Suppressor macrophage (primary cell): ENCODE measurements around the gene OSTN.
"Not testable (repeated sequence)": the region's sequence is repeated elsewhere in the genome, so short reads cannot be mapped to it uniquely, and the experiment has no call there.

ENCODE experiments used
- DNase-seq, 4 experiments: peaks; one replicate each; pipeline ENCODE4 v3.0.0-alpha.2; 2020 to 2022
- total RNA-seq, 17 experiments: gene quantifications; one replicate each; lab custom pipeline; 2026; ENCODE audit warnings: mixed read lengths in 6 of 17, inconsistent platforms in 3 of 17; lab: John Stamatoyannopoulos, UW

OSTN gene
- total RNA-seq, result 0 to 1.8 (median 0) reads per million in 17 experiments

GRCh38 chr3:191198932-191199331 is at the start of gene OSTN:
Gene OSTN (plus strand): TSS chr3:191199241. CDS start chr3:191212533, 13,292 bp downstream.
- no peak for DNase-seq

- no peak for DNase-seq
These were observed 47.4 kb upstream of the OSTN start for GRCh38 chr3:191151653-191152052.

- no peak for DNase-seq
These were observed 44.2 kb upstream of the OSTN start for GRCh38 chr3:191154827-191155226.

- DNase-seq, result no peak
These were observed 40.8 kb upstream of the OSTN start for GRCh38 chr3:191158247-191158646.

DNA sequence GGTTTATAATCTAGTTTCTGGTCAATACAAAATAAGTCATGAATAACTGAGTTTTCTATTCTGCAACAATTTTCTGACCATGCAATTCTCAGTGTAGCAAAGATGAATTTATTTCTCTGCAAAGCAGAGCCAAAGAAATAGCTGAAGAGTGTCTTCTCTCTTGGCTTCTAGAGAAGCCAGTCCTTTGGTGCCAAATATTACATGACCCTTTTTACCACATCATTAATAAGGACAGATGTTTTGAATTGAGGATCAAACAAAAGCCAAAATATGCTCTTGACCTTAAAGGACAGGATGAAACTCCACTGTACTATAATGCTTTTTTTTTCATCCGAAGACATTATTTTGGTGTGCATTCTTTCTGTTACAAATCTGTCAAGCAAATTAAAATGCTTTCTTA is 40.2 kb upstream of the OSTN start:
- no peak for DNase-seq

DNA sequence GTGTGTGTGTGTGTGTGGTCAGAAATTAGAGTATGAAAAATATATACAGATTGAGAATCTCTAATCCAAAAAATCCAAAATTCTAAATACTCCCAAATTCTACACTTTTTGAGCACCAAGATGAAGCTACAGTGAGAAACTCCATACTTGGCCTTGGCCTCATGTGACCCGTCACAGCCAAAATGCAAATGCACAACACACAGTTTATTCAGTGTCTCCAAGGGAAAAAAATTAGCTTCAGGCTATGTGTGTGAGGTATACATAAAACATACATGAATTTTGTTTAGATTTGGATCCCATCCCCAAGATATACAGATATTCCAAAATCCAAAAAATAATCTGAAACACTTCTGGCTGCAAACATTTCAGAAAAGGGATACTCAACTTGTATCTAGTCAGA is 33.2 kb upstream of the OSTN start:
- DNase-seq, result no peak

DNA sequence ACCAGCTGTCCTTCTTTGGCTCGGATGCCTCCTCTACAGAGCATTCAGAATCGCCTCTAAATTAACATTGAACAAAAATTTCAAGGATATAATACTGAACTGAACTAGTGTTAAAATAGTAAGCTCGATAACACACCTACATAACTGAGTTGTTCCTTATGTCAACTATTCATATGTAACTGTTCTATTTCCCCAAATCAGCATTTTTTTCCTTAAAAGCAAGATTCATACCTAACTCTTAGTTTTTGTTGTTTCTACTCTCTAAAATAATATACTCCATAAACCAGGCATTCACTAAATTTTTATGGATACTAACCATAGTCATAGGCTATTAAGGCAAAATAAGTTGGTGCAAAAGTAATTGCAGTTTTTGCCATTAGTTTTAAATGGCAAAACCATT is 32.7 kb upstream of the OSTN start:
- DNase-seq, result no peak

GRCh38 chr3:191169566-191169965 is 29.5 kb upstream of the OSTN start:
- DNase-seq, result no peak

GRCh38 chr3:191170097-191170496 is 28.9 kb upstream of the OSTN start:
- no peak for DNase-seq

DNA sequence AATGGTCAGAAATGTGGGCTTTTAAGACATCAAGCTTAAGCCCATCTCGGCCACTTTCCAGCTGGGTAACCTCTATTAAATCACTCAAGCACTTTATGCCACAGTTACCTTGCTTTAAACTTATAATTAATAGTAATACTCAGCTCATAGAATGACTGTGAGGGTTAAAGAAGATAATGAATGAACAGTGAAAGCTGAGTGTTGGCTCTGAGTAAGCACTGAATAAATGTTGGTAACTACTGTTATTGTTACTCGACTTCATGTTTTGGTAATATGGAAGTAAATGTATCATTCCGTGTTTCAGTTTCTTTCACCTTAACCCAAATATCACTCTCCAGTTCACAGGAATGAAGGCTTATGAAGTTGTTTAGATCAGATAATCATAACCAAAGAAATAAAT is 23.9 kb upstream of the OSTN start:
- DNase-seq, result no peak

DNA sequence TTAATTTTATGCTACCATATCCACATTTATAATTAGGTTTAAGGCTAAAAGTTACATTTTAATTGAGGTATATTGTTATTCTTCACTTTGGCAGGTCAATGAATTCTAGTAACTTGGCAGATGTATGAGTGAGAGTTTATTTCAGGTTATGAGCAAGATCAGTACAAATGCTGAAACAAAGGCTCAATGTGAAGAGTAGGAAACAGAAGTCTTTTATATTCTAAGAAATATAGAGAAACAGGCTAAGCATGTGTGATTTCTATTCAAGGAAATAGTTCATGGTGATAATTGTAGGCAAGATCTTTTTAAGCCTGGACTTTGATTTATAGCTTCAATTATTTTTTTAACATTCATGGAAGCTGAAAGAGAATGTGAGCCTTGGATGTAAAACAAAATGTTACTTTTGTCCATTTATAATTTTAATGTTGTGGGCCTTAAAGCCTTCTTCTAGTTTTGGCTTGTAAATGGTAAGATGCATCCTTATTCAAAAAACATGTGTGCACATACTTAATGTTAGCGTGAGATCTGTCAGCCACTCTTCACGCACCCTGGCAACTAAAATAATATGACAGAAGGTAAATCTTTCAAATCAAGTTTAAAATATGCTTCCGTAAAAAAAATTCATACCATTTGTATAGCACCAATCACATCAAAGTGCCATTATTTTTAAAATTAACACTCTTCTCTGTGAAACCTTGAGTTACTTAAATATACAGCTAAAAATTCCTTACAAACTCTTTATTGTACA is 22.8 kb upstream of the OSTN start:
- no peak for DNase-seq

GRCh38 chr3:191185382-191185781 is 13.7 kb upstream of the OSTN start:
- DNase-seq, result not testable (repeated sequence)

DNA sequence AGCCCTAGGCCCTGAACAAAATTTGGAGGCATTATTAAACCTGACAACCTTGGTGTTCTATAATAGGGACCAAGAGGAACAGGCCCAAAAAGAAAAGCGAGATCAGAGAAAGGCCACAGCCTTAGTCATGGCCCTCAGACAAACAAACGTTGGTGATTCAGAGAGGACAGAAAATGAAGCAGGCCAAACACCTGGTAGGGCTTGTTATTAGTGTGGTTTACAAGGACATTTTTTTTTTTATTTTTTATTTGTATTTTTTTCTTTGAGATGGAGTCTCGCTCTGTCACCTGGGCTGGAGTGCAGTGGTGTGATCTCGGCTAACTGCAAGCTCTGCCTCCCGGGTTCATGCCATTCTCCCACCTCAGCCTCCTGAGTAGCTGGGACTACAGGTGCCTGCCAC is 10.8 kb upstream of the OSTN start:
- DNase-seq, result not testable (repeated sequence)

DNA sequence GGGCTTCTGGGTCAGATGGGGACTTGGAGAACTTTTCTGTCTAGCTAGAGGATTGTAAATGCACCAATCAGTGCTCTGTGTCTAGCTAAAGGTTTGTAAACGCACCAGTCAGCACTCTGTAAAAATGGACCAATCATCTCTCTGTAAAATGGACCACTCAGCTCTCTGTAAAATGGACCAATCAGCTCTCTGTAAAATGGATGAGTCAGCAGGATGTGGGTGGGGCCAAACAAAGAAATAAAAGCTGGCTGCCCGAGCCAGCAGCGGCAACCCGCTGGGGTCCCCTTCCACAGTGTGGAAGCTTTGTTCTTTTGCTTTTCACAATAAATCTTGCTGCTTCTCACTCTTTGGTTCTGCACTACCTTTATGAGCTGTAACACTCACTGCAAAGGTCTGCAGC is 6.8 kb upstream of the OSTN start:
- not testable (repeated sequence) for DNase-seq

DNA sequence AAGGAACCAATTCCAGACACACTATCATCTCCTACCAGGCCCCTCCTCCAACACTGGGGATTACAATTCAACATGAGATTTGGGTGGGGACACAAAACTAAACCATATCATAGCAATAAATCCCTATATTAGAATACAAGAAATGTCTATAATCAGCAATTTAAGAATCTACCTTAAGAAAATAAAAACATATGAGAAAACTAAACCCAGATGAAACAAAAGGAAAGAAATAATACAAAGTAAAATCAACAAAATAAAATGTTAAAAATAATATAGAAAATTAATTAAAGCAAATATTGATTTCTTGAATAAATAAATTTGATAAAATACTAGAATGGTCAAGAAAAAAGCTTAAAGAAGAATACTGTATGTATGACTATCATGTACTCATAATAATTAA is 6.1 kb upstream of the OSTN start:
- no peak for DNase-seq

DNA sequence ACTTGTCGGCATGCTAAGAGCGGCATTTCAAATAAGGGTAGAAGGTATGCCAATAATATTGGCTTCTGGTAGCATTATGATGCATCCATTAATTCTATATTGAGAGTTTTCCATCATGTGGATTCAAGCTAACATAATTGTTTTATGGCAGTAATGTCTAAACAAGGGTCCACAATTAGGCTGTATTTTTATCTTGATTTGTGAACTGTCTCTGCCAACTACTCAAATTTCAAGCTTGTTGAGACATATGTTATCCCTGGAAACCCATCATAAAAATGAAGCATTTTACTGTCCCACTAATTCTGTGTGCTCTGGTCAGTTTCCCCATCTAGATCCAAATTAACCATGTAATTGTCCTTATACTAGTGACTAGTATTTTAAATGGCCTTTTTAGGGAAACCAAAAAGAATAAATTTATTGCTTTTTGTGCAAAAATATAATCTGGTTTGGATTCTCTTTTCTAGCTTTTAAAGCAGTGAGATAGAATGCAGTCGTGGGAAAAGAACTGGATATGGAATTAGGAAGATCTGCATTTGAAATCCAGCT is 1.2 kb upstream of the OSTN start:
- DNase-seq, result no peak

- DNase-seq, result no peak
These were observed 561 bp upstream of the OSTN start for GRCh38 chr3:191198480-191198879.

- DNase-seq, result no peak
These were observed 11.0 kb downstream of the OSTN start for GRCh38 chr3:191210032-191210431.

DNA sequence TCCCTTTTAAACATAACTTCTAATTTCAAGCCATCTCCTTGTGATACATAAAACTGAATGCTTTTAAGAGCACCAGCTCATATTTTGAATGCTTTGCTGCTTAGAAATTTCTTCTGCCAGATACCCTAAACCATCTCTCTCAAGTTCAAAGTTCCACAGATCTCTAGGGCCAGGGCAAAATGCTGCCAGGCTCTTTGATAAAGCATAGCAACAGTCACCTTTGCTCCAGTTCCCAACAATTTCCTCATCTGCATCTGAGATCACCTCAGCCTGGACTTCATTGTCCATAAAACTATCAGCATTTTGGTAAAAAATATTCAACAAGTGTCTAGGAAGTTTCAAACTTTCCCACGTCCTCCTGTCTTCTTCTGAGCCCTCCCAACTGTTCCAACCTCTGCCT is 17.5 kb downstream of the OSTN start:
- no peak for DNase-seq

DNA sequence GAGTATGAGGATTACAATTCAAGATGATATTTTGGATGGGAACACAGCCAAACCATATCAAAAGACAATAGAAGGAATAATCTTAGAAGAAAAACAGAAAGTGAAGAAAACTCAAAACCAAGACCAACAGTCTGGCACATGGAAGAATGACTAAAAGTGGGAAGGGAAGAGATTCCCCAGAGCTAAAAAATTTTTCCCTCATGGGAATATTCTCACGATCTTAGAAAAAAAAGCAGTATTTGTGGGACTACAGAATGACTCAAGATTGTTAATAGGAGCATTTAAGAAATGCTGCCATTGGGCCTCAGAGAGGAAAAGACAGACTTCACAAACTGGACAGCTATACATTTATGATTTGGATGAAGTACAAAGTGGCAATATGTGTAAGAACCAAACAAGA is 18.3 kb downstream of the OSTN start:
- DNase-seq, result no peak

DNA sequence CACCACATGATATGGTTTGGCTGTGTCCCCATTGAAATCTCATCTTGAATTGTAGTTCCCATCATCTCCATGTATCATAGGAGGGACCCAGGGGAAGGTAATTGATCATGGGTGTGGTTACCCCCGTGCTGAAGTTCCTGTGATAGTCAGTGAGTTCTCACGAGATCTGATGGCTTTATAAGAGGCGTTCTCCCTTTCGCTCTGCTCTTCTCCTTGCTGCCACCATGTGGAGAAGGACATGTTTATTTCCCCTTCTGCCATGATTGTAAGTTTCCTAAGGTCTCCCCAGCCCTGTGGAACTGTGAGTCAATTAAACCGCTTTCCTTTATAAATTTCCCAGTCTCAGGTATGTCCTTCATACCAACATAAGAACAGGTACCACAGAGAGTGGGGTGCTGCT is 21.9 kb downstream of the OSTN start:
- DNase-seq, result no peak

DNA sequence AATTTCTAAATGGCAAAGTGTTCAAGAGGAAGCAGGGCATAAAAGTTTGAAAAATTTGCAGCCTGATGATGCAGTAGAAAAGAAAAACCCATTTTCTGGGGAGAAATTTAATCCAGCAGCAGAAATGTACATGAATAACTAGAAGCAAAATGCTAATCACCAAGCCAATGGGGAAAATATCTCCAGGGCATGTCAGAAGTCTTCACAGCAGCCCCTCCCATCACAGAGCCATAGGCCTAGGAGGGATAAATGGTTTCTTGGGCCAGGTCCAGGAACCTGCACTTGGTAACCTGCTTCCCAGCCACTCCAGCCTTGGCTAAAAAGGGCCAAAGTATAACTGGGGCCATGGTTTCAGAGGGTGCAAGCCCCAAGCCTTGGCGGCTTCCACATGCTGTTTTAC is 22.6 kb downstream of the OSTN start:
- no peak for DNase-seq

- DNase-seq, result no peak
These were observed 28.5 kb downstream of the OSTN start for GRCh38 chr3:191227541-191227940.

DNA sequence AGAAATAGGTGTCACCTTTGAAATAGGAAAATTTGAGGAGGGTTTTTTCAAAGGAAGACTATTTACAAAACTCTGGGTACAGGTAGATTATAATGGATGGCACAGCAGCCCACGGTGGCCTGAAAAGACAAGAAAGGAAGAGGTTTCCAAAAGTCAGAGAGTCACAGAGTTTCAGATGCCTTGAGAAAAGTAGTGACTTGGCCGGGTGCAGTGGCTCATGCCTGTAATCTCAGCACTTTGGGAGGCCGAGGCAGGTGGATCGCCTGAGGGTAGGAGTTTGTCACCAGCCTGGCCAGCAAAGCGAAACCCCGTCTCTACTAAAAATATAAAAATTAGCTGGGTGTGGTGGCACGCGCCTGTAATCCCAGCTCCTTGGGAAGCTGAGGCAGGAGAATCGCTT is 35.2 kb downstream of the OSTN start:
- DNase-seq, result no peak
